Measurements from ENCODE around the gene TPT1.
A peak's percentile ranks its signal among the peaks of the same experiment; 100 is the strongest.

- TF ChIP-seq CTCF (IDR thresholded peaks at IDR 0.05) = no peak
- no peak for TF ChIP-seq EHF (CRISPR knock-in tag; IDR thresholded peaks at IDR 0.05)
- no peak for TF ChIP-seq GATA3 (IDR thresholded peaks at IDR 0.05; ENCODE audit: borderline replicate concordance)
- no peak for TF ChIP-seq REST (IDR thresholded peaks at IDR 0.05)
- TF ChIP-seq RARB (CRISPR knock-in tag; IDR thresholded peaks at IDR 0.05) = peak; percentile 21; the same call in 1 of the 2 replicates
- TF ChIP-seq HOXA7 (CRISPR knock-in tag; IDR thresholded peaks at IDR 0.05) = peak; percentile 47; the same call in 1 of the 2 replicates
These were observed 9.8 kb downstream of the TPT1 start for GRCh38 chr13:45331123-45331619.

Measured in A549 (cell line).